GM21825 (cell line): ENCODE results near the gene ZFYVE9.

Experiments
- ATAC-seq: cut with Tn5 transposase; IDR thresholded peaks from one replicate; pipeline ENCODE4 v1.9.1; 2021; ENCODE audit warnings: mild to moderate bottlenecking, moderate library complexity; ENCODE audit not compliant: unreplicated experiment

Gene ZFYVE9

DNA sequence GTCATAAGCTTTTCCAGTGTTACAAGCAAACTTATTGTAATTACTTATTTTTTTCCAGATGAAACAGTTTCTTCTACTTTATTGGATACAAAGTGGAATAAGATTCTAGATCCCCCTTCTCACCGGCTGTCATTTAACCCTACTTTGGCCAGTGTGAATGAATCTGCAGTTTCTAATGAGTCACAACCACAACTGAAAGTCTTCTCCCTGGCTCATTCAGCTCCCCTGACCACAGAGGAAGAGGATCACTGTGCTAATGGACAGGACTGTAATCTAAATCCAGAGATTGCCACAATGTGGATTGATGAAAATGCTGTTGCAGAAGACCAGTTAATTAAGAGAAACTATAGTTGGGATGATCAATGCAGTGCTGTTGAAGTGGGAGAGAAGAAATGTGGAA, 95.5 kb downstream of the ZFYVE9 start:
- no peak for ATAC-seq

DNA sequence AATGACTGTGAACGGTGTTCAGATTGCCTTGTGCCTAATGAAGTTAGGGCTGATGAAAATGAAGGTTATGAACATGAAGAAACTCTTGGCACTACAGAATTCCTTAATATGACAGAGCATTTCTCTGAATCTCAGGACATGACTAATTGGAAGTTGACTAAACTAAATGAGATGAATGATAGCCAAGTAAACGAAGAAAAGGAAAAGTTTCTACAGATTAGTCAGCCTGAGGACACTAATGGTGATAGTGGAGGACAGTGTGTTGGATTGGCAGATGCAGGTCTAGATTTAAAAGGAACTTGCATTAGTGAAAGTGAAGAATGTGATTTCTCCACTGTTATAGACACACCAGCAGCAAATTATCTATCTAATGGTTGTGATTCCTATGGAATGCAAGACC, 96.6 kb downstream of the ZFYVE9 start:
- ATAC-seq, result no peak

DNA sequence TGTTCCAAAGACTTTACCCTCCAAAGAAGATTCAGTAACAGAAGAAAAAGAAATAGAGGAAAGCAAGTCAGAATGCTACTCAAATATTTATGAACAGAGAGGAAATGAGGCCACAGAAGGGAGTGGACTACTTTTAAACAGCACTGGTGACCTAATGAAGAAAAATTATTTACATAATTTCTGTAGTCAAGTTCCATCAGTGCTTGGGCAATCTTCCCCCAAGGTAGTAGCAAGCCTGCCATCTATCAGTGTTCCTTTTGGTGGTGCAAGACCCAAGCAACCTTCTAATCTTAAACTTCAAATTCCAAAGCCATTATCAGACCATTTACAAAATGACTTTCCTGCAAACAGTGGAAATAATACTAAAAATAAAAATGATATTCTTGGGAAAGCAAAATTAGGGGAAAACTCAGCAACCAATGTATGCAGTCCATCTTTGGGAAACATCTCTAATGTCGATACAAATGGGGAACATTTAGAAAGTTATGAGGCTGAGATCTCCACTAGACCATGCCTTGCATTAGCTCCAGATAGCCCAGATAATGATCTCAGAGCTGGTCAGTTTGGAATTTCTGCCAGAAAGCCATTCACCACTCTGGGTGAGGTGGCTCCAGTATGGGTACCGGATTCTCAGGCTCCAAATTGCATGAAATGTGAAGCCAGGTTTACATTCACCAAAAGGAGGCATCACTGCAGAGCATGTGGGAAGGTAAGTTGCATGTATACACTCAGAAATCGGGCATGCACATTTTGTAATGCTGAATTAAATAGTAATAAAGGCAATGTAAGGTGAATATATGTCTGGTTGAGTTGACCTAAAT, 97.2 kb downstream of the ZFYVE9 start:
- ATAC-seq, result no peak

DNA sequence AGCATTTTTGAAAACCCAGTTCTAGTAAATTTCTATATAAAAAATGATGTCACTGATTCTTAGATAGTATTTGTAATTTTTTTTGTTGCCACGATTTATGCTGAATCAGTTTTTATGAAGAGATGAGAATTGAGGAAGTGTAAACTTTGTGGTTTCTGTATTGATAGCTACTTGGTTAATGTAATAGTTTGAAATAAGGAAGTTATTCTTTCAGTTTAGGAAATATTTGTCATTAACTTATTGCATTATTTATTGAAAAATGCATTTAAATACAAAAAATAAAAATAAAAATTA, 97.8 kb downstream of the ZFYVE9 start:
- peak; percentile 58 for ATAC-seq

DNA sequence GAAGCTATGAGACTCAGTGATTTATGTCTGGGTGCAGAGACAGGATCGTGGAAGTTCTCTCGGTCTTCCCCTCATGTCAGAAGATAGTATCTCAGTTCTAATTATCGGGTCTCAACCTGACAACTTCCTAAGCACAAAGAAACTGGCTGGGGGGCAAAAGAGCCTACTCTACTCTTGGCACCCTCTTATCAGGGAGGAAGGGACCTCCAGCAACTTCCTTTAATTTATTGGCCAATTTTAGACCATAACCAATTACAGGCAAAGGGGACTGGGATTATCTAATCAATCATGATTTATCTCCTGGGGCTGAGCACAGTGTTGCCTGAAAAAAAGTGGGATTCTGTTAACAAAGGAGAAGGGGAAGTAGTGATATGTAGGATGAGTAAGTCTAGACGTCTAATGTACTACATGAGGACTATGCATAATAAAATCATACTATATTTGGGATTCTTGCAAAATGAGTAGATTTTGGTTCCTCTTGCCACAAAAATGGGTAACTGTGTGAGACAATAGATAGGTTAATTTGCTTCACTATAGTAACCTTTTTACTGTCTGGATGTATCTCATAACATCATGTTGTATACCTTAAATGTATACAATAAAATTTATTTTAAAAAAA, 98.8 kb downstream of the ZFYVE9 start:
- ATAC-seq, result no peak

DNA sequence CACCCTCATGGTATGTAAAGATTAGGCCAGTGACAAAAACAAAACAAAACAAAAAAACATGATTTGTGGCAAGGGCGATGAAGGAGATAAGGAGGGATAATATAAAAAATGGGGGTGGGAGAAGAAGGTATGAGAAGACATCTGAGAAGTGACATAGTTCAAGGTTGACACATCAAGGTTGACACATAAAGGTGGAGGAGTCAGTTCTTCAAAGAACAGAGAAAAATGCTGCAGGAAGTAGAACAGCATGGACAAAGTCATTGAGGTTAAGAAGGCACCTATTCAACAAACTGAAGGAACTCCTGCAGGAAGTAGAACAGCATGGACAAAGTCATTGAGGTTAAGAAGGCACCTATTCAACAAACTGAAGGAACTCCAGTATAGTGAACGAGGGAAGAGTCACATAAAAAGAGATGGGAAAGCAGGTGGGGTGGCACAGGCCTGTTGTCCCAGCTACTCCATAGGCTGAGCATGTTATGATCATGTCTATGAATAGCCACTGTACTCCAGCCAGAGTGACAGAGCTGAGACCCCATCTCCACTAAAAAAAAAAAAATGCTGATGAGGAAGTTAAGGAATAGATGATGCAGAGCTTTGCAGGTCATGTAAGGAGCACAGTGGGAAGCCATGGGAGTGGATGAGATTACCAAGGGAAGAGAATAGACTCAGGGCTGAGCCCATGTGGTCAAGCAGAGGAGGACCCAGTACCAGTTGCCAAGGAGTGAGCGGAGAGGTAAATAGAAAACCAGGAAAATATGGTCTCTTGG, 101.5 kb downstream of the ZFYVE9 start:
- ATAC-seq, result no peak

DNA sequence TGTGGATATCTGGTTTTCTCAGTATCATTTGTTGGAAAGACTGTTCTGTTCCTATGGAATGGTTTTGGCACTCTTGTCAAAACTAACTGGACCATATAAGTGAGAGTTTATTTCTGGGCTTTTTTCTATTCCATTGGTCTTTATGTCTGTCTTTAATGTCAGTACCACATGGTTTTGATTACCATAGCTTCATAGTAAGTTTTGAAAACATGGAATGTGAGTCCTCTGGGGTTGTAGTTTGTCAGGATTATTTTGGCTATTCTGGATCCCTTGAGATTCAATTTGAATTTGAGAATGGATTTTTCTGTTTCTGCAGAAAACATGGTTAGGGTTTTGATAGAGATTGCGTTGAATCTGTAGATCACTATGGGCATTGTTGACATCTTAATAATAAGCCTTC, 107.9 kb downstream of the ZFYVE9 start:
- no peak for ATAC-seq

GRCh38 chr1:52253421-52253820, 111.5 kb downstream of the ZFYVE9 start:
- no peak for ATAC-seq

DNA sequence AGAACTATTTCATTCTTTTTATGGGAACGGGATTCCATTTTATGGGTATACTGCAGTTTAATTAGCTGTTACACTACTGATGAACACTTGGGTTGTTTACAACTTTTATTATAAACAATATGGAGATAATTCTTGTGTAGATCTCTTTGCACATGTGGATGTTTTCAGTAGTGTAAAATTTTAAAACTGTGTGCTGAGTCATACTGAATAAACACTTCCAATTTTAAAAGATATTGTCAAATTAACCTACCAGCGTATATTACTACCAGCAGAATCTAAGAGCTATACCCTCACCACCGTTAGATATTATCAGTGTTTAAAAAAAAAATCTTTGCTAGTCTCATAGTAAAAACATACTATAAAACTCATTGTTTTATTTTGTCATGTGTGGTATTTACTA, 118.0 kb downstream of the ZFYVE9 start:
- no peak for ATAC-seq

- no peak for ATAC-seq
Measured at GRCh38 chr1:52263153-52263910, 121.4 kb downstream of the ZFYVE9 start.

GRCh38 chr1:52264530-52265115, 122.7 kb downstream of the ZFYVE9 start:
- no peak for ATAC-seq

- no peak for ATAC-seq
Measured at GRCh38 chr1:52266507-52266906, 124.6 kb downstream of the ZFYVE9 start.

DNA sequence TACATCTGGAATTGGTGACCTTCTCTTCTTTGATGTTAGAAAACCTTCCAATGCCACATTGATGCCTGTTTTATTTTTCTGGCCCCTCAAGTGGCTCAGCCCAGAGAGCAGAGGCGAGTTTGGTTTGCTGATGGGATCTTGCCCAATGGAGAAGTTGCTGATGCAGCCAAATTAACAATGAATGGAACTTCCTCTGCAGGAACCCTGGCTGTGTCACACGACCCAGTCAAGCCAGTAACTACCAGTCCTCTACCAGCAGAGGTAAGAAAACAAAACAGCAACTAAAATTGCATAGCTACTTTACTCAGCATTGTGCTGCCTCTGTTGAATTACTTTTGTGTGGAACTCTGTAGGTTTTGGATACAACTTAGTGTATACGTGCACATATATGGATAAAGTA, 126.5 kb downstream of the ZFYVE9 start:
- ATAC-seq, result no peak

GRCh38 chr1:52281518-52281917, 139.6 kb downstream of the ZFYVE9 start:
- no peak for ATAC-seq

DNA sequence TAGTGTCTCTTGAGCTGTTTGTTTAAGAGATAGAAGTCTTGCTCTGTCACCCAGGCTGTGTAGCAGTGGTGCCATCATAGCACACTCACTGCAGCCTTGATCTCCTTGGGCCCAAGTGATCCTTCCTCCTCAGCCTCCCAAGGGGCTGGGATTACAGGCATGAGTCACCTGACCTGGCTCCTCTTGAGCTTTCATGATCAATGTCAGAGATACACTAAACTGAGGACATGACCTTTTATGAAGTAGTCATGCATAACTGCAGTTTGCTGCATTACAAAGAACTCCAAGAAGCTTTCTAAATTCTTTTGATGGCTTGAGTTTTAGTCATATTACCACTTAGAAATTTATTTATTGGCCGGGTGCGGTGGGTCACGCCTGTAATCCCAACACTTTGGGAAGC, 146.4 kb downstream of the ZFYVE9 start:
- ATAC-seq, result no peak

GRCh38 chr1:52294580-52294979, 152.7 kb downstream of the ZFYVE9 start:
- no peak for ATAC-seq

GRCh38 chr1:52296345-52296744, 154.5 kb downstream of the ZFYVE9 start:
- no peak for ATAC-seq

GRCh38 chr1:52305417-52306226, 163.7 kb downstream of the ZFYVE9 start:
- ATAC-seq, result no peak

- ATAC-seq, result no peak
Measured at GRCh38 chr1:52306227-52307006, 164.5 kb downstream of the ZFYVE9 start.
